HEK293 (cell line): ENCODE results near the gene AKR1C3.

ENCODE experiments used
- CTCF ChIP-seq: fragments of 450-650 bp; formaldehyde crosslinking; IDR thresholded peaks from 2 replicates; pipeline ENCODE4 v1.5.1; 2016; ENCODE audit warnings: missing biosample characterization, missing genetic modification characterization
- ZNF175 ChIP-seq: fragments of 450-650 bp; formaldehyde crosslinking; IDR thresholded peaks from 2 replicates; pipeline ENCODE4 v1.5.1; 2016; ENCODE audit warnings: missing biosample characterization, missing genetic modification characterization
- ZNF248 ChIP-seq: fragments of 450-650 bp; formaldehyde crosslinking; IDR thresholded peaks from 2 replicates; pipeline ENCODE4 v1.5.1; 2017; ENCODE audit warnings: missing biosample characterization, missing genetic modification characterization
- ZNF660 ChIP-seq: fragments of 450-650 bp; IDR thresholded peaks from 2 replicates; pipeline ENCODE4 v1.5.1; 2018; ENCODE audit warnings: missing biosample characterization, mild to moderate bottlenecking, missing genetic modification characterization
- TF ChIP-seq, protein P1 (sequence below): fragments of 450-650 bp; formaldehyde crosslinking; IDR thresholded peaks from 2 replicates; pipeline ENCODE4 v1.5.1; 2016; ENCODE audit warnings: missing biosample characterization, missing genetic modification characterization

DNA sequence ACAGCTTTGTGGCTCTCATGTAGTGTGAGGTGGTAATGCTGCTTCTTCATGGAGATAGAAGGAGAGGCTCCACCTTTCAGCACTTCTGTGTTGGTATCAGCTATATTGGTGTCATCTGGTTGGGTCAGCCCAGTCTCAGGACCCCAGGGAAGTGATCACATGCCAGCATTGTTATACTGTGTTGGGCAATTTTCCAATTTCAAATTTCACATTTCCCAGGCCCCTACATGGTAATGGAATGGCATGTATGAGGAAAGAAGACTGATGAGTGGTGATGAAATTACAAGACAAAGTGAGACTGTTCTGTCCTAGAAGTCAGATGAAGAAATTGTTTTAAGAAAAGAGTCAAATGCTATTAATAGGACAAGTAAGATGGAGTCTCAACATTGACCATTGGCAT lies 3.7 kb upstream of the AKR1C3 start:
- TF ChIP-seq CTCF (tag by site-specific recombination), result no peak
- no peak for TF ChIP-seq ZNF660 (tag by site-specific recombination)
- TF ChIP-seq, protein P1, sequence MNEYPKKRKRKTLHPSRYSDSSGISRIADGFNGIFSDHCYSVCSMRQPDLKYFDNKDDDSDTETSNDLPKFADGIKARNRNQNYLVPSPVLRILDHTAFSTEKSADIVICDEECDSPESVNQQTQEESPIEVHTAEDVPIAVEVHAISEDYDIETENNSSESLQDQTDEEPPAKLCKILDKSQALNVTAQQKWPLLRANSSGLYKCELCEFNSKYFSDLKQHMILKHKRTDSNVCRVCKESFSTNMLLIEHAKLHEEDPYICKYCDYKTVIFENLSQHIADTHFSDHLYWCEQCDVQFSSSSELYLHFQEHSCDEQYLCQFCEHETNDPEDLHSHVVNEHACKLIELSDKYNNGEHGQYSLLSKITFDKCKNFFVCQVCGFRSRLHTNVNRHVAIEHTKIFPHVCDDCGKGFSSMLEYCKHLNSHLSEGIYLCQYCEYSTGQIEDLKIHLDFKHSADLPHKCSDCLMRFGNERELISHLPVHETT (tag by site-specific recombination), result no peak
- TF ChIP-seq ZNF248 (tag by site-specific recombination), result no peak
- no peak for TF ChIP-seq ZNF175
